T follicular helper cell (primary cell): ENCODE data around the gene TANGO2.

ENCODE experiments used
- DNase-seq: peaks from one replicate; pipeline ENCODE4 v3.0.0-alpha.2; 2020; ENCODE audit warnings: low read depth

The TANGO2 gene

GRCh38 chr22:19996694-19997384 is 24.1 kb upstream of the TANGO2 start:
- DNase-seq: no peak

- no peak for DNase-seq
Measured at GRCh38 chr22:19997561-19998231, 23.2 kb upstream of the TANGO2 start.

- DNase-seq: no peak
Measured at GRCh38 chr22:19998232-19998951, 22.5 kb upstream of the TANGO2 start.

GRCh38 chr22:19998991-19999820 is 21.7 kb upstream of the TANGO2 start:
- DNase-seq: no peak

GRCh38 chr22:20000246-20001081 is 20.4 kb upstream of the TANGO2 start:
- no peak for DNase-seq

GRCh38 chr22:20001082-20001638 is 19.8 kb upstream of the TANGO2 start:
- DNase-seq: no peak

- DNase-seq: no peak
Measured at GRCh38 chr22:20002128-20002527, 18.8 kb upstream of the TANGO2 start.

GRCh38 chr22:20002636-20003035 is 18.3 kb upstream of the TANGO2 start:
- DNase-seq: no peak

- DNase-seq: no peak
Measured at GRCh38 chr22:20003304-20003703, 17.6 kb upstream of the TANGO2 start.

- DNase-seq: no peak
Measured at GRCh38 chr22:20004464-20004863, 16.4 kb upstream of the TANGO2 start.

- no peak for DNase-seq
Measured at GRCh38 chr22:20008221-20008995, 12.5 kb upstream of the TANGO2 start.

- DNase-seq: no peak
Measured at GRCh38 chr22:20009018-20009491, 11.9 kb upstream of the TANGO2 start.

GRCh38 chr22:20009582-20010306 is 11.2 kb upstream of the TANGO2 start:
- no peak for DNase-seq

GRCh38 chr22:20010307-20011122 is 10.4 kb upstream of the TANGO2 start:
- DNase-seq: no peak

- DNase-seq: no peak
Measured at GRCh38 chr22:20011123-20011992, 9.6 kb upstream of the TANGO2 start.

GRCh38 chr22:20011993-20012740 is 8.7 kb upstream of the TANGO2 start:
- no peak for DNase-seq
